ENCODE results near the gene MEGF6. TPM values are rescaled to one million over a fixed set of nuclear protein-coding genes. Genes with fewer than 3 reads are reported as not detected.

Gene MEGF6
- total and polyA plus RNA-seq, 2 donors = 9.6 to 35.2 TPM

DNA sequence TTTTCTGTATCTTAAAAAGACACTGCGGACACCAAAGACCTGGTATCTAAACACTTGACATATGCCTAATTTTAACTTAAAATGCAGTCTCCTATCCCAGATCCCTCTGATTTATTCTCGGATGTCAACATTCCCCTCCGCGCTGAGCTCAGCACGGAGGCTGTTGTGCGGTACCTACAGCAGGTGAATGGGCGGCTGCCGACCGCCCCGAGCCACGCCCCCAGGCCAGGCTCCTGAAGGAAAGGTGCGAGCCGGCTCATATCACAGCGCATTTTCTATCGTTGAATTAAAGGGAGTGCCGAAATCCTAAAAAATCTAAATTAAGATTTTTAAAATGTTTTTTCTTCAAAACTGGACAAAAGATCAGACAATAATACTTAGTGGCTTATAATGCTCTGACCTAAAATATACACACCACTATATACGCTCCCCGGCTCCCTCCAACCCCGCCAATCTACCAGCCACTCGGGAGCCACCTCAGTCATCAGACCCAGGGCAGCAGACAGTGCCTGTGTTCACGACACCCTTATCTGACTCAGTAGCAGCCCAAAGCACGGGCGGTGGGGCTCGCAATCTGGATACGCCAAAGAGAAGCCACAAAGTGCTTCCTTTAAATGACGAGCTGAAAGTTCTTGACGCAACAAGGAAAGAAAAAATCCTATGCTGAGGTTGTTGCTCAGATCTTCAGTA lies 34.5 kb upstream of the MEGF6 start:
- peaks cover 0 to 31% of the 10 kb centered on the region in 2 donors for H3K36me3 ChIP-seq (ENCODE audit: control insufficient read depth in 2 of 2, insufficient read depth in 2 of 2, low read length in 1 of 2)

DNA sequence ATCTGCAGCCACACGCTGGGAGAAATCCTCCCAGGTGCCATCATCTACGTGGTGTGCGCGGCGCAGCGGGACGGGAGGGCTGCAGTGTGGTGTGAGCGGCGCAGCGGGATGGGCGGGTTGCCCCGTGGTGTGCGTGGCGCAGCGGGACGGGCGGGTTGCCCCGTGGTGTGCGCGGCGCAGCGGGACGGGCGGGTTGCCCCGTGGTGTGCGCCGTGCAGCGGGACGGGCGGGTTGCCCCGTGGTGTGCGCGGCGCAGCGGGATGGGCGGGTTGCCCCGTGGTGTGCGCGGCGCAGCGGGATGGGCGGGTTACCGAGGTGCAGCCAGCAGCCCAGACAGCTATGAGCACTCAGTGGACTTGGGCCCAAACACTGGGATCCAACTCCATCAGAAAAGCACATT lies 33.9 kb upstream of the MEGF6 start:
- H3K4me3 ChIP-seq (ENCODE audit: low read length in 2 of 2) = no peak overlapping the region
- H3K9me3 ChIP-seq (ENCODE audit: control insufficient read depth in 2 of 2, insufficient read depth in 1 of 2, low read length in 1 of 2) = no peaks in the 10 kb centered on the region
- H3K27ac ChIP-seq (ENCODE audit: low read depth in 1 of 2, low read length in 1 of 2) = no peak overlapping the region
- H3K4me1 ChIP-seq (ENCODE audit: control insufficient read depth in 2 of 2, insufficient read depth in 2 of 2, low read length in 2 of 2) = peaks cover 4 to 8% of the 10 kb centered on the region in 2 donors
- H3K27me3 ChIP-seq (ENCODE audit: control insufficient read depth in 2 of 2, insufficient read depth in 1 of 2, low read length in 1 of 2) = peaks cover 2 to 3% of the 10 kb centered on the region in 2 donors
- DNase-seq (ENCODE audit: low read depth in 6 of 9, low spot score in 9 of 9) = no peak
- 97% methylated on average over 43 of the region's 43 CpGs for WGBS
- H3K36me3 ChIP-seq (ENCODE audit: control insufficient read depth in 2 of 2, insufficient read depth in 2 of 2, low read length in 1 of 2) = peaks cover 0 to 35% of the 10 kb centered on the region in 2 donors

More for the DNA sequence above, 34.5 kb upstream of the MEGF6 start:
- Histone ChIP-seq H3K4me1 (ENCODE audit: control insufficient read depth in 2 of 2, insufficient read depth in 2 of 2, low read length in 2 of 2) (peaks cover 8 to 10% of the 10 kb centered on the region in 2 donors), H3K9me3 (ENCODE audit: control insufficient read depth in 2 of 2, insufficient read depth in 1 of 2, low read length in 1 of 2) (peaks cover 0 to 1% of the 10 kb centered on the region in 2 donors), H3K27ac (ENCODE audit: low read depth in 1 of 2, low read length in 1 of 2) (no peak overlapping the region), H3K27me3 (ENCODE audit: control insufficient read depth in 2 of 2, insufficient read depth in 1 of 2, low read length in 1 of 2) (peaks cover 8 to 9% of the 10 kb centered on the region in 2 donors), H3K4me3 (ENCODE audit: low read length in 2 of 2) (no peak overlapping the region)
- 98% methylated on average over 27 of the region's 27 CpGs for WGBS
- no peak for DNase-seq (ENCODE audit: low read depth in 6 of 9, low spot score in 9 of 9)

DNA sequence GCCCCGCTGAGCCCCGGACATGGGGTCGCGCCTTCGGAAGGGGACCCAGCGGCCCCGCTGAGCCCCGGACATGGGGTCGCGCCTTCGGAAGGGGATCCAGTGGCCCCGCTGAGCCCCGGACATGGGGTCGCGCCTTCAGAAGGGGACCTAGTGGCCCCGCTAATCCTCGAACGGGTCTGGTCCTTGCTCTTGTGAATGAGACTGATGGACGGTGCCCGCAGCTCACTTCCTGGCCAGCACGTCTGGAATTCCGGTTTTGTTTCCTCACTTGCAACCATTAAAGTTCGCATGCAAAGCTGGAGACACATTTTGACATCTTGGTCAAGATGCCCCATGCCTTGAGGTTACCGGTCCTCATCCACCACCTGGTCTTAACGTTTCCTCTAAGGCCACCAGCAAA lies 33.0 kb upstream of the MEGF6 start:
- no peak for DNase-seq (ENCODE audit: low read depth in 6 of 9, low spot score in 9 of 9)
- WGBS = 96% methylated on average over 20 of the region's 25 CpGs
- no peak overlapping the region for H3K27ac ChIP-seq (ENCODE audit: low read depth in 1 of 2, low read length in 1 of 2)
- no peak overlapping the region for H3K4me3 ChIP-seq (ENCODE audit: low read length in 2 of 2)
- no peaks in the 10 kb centered on the region for H3K9me3 ChIP-seq (ENCODE audit: control insufficient read depth in 2 of 2, insufficient read depth in 1 of 2, low read length in 1 of 2)
- peaks cover under 1 to 5% of the 10 kb centered on the region in 2 donors for H3K4me1 ChIP-seq (ENCODE audit: control insufficient read depth in 2 of 2, insufficient read depth in 2 of 2, low read length in 2 of 2)
- no peaks in the 10 kb centered on the region for H3K27me3 ChIP-seq (ENCODE audit: control insufficient read depth in 2 of 2, insufficient read depth in 1 of 2, low read length in 1 of 2)
- peaks cover 0 to 45% of the 10 kb centered on the region in 2 donors for H3K36me3 ChIP-seq (ENCODE audit: control insufficient read depth in 2 of 2, insufficient read depth in 2 of 2, low read length in 1 of 2)

DNA sequence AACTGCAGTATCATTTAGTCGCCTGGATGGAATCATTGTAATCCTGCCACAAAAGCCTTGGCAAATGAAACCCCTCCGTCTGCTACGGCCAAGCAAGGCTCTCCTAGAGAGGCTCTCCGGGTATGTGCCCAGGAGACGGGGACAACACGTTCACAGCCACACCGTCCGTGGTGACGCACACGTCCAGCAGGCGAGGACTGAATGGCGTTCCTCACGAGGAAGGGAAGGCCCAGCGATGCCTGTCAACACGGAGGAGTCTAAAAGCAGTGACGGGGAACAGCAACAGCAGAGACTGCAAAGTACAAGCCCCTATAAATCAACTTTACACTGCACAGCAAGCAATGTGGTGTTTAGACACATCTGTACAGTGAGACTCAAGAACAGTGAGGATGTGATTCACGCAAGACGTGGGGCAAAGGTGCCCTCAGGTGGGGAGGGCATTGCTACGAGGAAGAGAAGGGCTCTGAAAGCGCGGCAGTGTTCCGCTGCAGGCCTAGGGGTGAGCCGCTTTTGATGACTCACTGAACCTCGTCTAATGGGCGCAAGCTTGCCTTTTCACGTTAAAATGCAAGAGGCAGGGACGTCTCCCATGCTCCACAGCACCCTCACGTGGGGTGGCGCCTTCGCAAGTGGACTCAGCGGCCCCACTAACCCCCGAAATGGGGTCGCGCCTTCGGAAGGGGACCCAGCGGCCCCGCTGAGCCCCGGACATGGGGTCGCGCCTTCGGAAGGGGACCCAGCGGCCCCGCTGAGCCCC lies 31.8 kb upstream of the MEGF6 start:
- 98% methylated on average over 41 of the region's 43 CpGs for WGBS

DNA sequence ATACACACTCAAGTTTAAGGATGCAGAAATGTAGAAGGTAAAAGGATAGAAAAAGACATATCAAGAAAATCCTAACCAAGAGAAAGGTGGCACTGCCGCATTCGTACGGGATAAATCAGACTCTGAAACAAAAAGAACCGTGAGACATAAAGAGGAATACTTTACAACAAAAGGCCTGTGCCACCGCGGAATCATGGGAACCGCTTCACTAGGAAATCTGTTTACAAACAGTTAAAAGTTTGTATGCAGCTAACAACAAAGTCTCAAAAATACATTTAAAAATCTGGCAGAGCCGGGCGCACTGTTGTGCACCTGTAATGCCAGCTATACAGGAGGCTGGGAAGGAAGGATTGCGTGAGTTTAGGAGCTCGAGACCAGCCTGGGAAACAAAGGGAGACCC lies 30.5 kb upstream of the MEGF6 start:
- Histone ChIP-seq H3K9me3 (ENCODE audit: control insufficient read depth in 2 of 2, insufficient read depth in 1 of 2, low read length in 1 of 2) (no peaks in the 10 kb centered on the region), H3K36me3 (ENCODE audit: control insufficient read depth in 2 of 2, insufficient read depth in 2 of 2, low read length in 1 of 2) (peaks cover 15 to 58% of the 10 kb centered on the region in 2 donors), H3K4me1 (ENCODE audit: control insufficient read depth in 2 of 2, insufficient read depth in 2 of 2, low read length in 2 of 2) (no peaks in the 10 kb centered on the region), H3K4me3 (ENCODE audit: low read length in 2 of 2) (no peak overlapping the region), H3K27me3 (ENCODE audit: control insufficient read depth in 2 of 2, insufficient read depth in 1 of 2, low read length in 1 of 2) (no peaks in the 10 kb centered on the region), H3K27ac (ENCODE audit: low read depth in 1 of 2, low read length in 1 of 2) (no peak overlapping the region)
- DNase-seq (ENCODE audit: low read depth in 6 of 9, low spot score in 9 of 9) = no peak
- WGBS = 98% methylated on average over 11 of the region's 11 CpGs

More for the DNA sequence above, 31.8 kb upstream of the MEGF6 start:
- Histone ChIP-seq H3K36me3 (ENCODE audit: control insufficient read depth in 2 of 2, insufficient read depth in 2 of 2, low read length in 1 of 2) (peaks cover 7 to 55% of the 10 kb centered on the region in 2 donors), H3K4me1 (ENCODE audit: control insufficient read depth in 2 of 2, insufficient read depth in 2 of 2, low read length in 2 of 2) (no peaks in the 10 kb centered on the region), H3K27ac (ENCODE audit: low read depth in 1 of 2, low read length in 1 of 2) (no peak overlapping the region), H3K27me3 (ENCODE audit: control insufficient read depth in 2 of 2, insufficient read depth in 1 of 2, low read length in 1 of 2) (no peaks in the 10 kb centered on the region), H3K4me3 (ENCODE audit: low read length in 2 of 2) (no peak overlapping the region), H3K9me3 (ENCODE audit: control insufficient read depth in 2 of 2, insufficient read depth in 1 of 2, low read length in 1 of 2) (no peaks in the 10 kb centered on the region)
- DNase-seq (ENCODE audit: low read depth in 6 of 9, low spot score in 9 of 9) = no peak

DNA sequence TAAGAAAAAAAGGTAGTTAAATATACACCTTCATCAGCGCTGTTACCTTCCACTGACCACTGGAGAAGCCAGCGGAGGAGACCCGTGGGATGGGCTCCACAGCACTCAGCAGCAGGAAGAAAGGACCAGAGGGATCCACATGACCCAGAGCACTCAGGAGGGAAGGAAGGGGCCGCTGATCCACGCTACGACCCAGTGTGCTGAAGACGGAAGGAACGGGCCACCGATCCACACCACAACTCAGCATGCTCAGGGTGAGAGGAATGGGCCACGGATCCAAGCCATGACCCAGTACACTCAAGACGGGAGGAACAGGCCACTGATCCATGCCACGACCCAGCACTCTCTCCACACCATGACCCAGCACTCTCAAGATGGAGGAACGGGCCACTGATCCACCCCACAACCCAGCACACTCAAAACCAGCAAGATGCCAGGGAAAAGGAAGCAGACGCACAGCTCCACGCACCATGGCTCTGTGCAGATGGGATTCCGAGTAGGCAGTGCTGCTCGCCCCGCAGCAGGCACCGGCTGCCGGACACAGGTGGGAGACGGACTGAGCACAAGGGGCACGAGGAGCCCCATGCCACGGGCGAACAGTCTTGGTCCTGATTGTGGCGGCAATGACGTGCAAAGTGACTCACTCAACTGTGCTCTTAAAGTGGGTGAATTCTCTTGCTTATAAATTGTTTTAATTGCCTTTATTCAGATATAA lies 29.9 kb upstream of the MEGF6 start:
- 98% methylated on average over 26 of the region's 26 CpGs for WGBS
- no peak overlapping the region for H3K4me3 ChIP-seq (ENCODE audit: low read length in 2 of 2)
- peaks cover 21 to 58% of the 10 kb centered on the region in 2 donors for H3K36me3 ChIP-seq (ENCODE audit: control insufficient read depth in 2 of 2, insufficient read depth in 2 of 2, low read length in 1 of 2)
- H3K4me1 ChIP-seq (ENCODE audit: control insufficient read depth in 2 of 2, insufficient read depth in 2 of 2, low read length in 2 of 2) = no peaks in the 10 kb centered on the region
- H3K9me3 ChIP-seq (ENCODE audit: control insufficient read depth in 2 of 2, insufficient read depth in 1 of 2, low read length in 1 of 2) = no peaks in the 10 kb centered on the region
- DNase-seq (ENCODE audit: low read depth in 6 of 9, low spot score in 9 of 9) = no peak
- no peak overlapping the region for H3K27ac ChIP-seq (ENCODE audit: low read depth in 1 of 2, low read length in 1 of 2)
- no peaks in the 10 kb centered on the region for H3K27me3 ChIP-seq (ENCODE audit: control insufficient read depth in 2 of 2, insufficient read depth in 1 of 2, low read length in 1 of 2)

DNA sequence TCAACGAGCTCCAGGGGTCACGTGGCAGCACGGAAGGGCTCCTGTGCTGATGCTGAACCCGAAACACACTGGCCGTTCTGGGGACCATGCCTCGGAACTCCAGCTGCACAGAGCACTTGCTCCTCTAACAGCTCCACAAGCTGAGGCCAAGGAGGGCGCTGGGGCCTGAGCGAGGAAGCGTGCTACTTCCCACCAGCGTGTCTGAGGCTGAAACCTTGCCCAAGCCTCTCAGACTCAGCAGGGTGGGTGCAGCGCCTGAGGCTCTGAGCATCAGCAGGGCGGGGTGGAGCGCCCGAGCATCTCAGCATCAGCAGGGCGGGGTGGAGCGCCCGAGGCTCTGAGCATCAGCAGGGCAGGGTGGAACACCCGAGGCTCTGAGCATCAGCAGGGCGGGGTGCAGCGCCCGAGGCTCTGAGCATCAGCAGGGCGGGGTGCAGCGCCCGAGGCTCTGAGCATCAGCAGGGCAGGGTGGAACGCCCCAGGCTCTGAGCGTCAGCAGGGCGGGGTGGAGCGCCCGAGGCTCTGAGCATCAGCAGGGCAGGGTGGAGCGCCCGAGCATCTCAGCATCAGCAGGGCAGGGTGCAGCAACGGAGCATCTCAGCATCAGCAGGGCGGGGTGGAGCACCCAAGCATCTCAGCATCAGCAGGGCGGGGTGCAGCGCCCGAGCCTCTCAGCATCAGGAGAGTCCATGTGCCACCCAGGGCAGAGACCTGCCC lies 29.0 kb upstream of the MEGF6 start:
- H3K9me3 ChIP-seq (ENCODE audit: control insufficient read depth in 2 of 2, insufficient read depth in 1 of 2, low read length in 1 of 2) = no peaks in the 10 kb centered on the region
- WGBS = 94% methylated on average over 36 of the region's 36 CpGs
- peaks cover 22 to 55% of the 10 kb centered on the region in 2 donors for H3K36me3 ChIP-seq (ENCODE audit: control insufficient read depth in 2 of 2, insufficient read depth in 2 of 2, low read length in 1 of 2)

DNA sequence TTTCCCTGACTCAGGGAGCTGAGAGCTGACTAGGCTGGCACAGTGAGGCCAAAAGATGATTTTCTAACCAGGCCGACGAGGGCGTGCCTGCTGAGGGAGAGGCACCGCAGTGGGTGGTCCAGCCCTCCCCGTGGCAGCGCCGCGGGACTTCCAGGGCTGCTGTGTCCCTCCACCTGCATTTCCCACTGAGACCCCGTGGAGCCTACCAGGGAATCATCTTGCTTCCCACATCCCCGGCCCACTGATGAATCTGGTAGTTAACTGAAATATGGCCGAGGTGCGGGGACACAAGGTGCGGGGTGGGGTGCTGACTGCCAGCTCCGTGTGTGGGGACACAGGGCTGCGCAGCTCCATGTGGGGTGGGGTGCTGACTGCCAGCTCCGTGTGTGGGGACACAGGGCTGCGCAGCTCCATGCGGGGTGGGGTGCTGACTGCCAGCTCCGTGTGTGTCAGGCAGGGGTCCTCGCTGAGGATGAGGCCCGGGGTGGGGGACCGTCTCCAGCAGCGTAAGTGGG lies 28.1 kb upstream of the MEGF6 start:
- no peaks in the 10 kb centered on the region for H3K9me3 ChIP-seq (ENCODE audit: control insufficient read depth in 2 of 2, insufficient read depth in 1 of 2, low read length in 1 of 2)
- WGBS = 98% methylated on average over 23 of the region's 23 CpGs
- no peaks in the 10 kb centered on the region for H3K4me1 ChIP-seq (ENCODE audit: control insufficient read depth in 2 of 2, insufficient read depth in 2 of 2, low read length in 2 of 2)
- no peak overlapping the region for H3K27ac ChIP-seq (ENCODE audit: low read depth in 1 of 2, low read length in 1 of 2)
- no peaks in the 10 kb centered on the region for H3K27me3 ChIP-seq (ENCODE audit: control insufficient read depth in 2 of 2, insufficient read depth in 1 of 2, low read length in 1 of 2)
- DNase-seq (ENCODE audit: low read depth in 6 of 9, low spot score in 9 of 9) = no peak
- H3K36me3 ChIP-seq (ENCODE audit: control insufficient read depth in 2 of 2, insufficient read depth in 2 of 2, low read length in 1 of 2) = peaks cover 25 to 57% of the 10 kb centered on the region in 2 donors
- H3K4me3 ChIP-seq (ENCODE audit: low read length in 2 of 2) = no peak overlapping the region

More for the DNA sequence above, 29.0 kb upstream of the MEGF6 start:
- Histone ChIP-seq H3K27ac (ENCODE audit: low read depth in 1 of 2, low read length in 1 of 2) (no peak overlapping the region), H3K4me3 (ENCODE audit: low read length in 2 of 2) (no peak overlapping the region), H3K4me1 (ENCODE audit: control insufficient read depth in 2 of 2, insufficient read depth in 2 of 2, low read length in 2 of 2) (no peaks in the 10 kb centered on the region), H3K27me3 (ENCODE audit: control insufficient read depth in 2 of 2, insufficient read depth in 1 of 2, low read length in 1 of 2) (no peaks in the 10 kb centered on the region)
- DNase-seq (ENCODE audit: low read depth in 6 of 9, low spot score in 9 of 9) = no peak

All from thymus (tissue), 11 donors.